MM.1S (cell line): ENCODE results near the gene PSMD1.
"Not testable (repeated sequence)": the region's sequence is repeated elsewhere in the genome, so short reads cannot be mapped to it uniquely, and the experiment has no call there.

Experiments used
- EZH2 ChIP-seq: fragments of 300-600 bp; sonication (generic); optimal IDR thresholded peaks from 2 replicates; pipeline ENCODE3; 2017; ENCODE audit warnings: low read depth, mild to moderate bottlenecking, antibody characterized with exemption, low read length, mixed read lengths
- EZH2phosphoT487 ChIP-seq: fragments of 300-600 bp; sonication (generic); IDR thresholded peaks from 2 replicates; pipeline ENCODE4 v1.6.1; 2018; ENCODE audit warnings: antibody characterized with exemption, low read length
- TF ChIP-seq, protein P1 (sequence below): fragments of 300-600 bp; sonication (generic); IDR thresholded peaks from 2 replicates; pipeline ENCODE4 v1.5.1; 2016; ENCODE audit warnings: antibody characterized with exemption, low read length, mixed read lengths

- TF ChIP-seq, protein P1, sequence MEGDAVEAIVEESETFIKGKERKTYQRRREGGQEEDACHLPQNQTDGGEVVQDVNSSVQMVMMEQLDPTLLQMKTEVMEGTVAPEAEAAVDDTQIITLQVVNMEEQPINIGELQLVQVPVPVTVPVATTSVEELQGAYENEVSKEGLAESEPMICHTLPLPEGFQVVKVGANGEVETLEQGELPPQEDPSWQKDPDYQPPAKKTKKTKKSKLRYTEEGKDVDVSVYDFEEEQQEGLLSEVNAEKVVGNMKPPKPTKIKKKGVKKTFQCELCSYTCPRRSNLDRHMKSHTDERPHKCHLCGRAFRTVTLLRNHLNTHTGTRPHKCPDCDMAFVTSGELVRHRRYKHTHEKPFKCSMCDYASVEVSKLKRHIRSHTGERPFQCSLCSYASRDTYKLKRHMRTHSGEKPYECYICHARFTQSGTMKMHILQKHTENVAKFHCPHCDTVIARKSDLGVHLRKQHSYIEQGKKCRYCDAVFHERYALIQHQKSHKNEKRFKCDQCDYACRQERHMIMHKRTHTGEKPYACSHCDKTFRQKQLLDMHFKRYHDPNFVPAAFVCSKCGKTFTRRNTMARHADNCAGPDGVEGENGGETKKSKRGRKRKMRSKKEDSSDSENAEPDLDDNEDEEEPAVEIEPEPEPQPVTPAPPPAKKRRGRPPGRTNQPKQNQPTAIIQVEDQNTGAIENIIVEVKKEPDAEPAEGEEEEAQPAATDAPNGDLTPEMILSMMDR, result not testable (repeated sequence)
- TF ChIP-seq EZH2phosphoT487, EZH2: not testable (repeated sequence)
Observed at GRCh38 chr2:231025059-231025458, 31.6 kb upstream of the PSMD1 start.
